B cell (primary cell): ENCODE results near the gene MZT2A. TPM values are rescaled to one million over a fixed set of nuclear protein-coding genes. Genes with fewer than 3 reads are reported as not detected.
A peak's percentile ranks its signal among the peaks of the same experiment; 100 is the strongest.
"Not testable (repeated sequence)": the region's sequence is repeated elsewhere in the genome, so short reads cannot be mapped to it uniquely, and the experiment has no call there.

ENCODE experiments used
- ATAC-seq: fragments of 200-7000 bp; cut with Tn5 transposase; one replicate; pipeline ENCODE4 v1.10.0; 2021; ENCODE audit warnings: low read depth, mild to moderate bottlenecking, moderate number of reproducible peaks, moderate library complexity
- CTCF ChIA-PET: fragments of 350-600 bp; sonication (Branson Sonifier 250); formaldehyde crosslinking; loops from one replicate; lab custom pipeline; 2021; ENCODE audit warnings: antibody characterized with exemption, inconsistent platforms; lab: Charles Lee
- POLR2A ChIA-PET: fragments of 350-600 bp; sonication (Branson Sonifier 250); formaldehyde crosslinking; loops from one replicate; lab custom pipeline; 2021; ENCODE audit warnings: antibody characterized with exemption; lab: Charles Lee
- DNase-seq: peaks from one replicate; pipeline ENCODE4 v3.0.0; 2013
- H2AFZ ChIP-seq: 2 replicates; pipeline ENCODE4 v1.6.1; 2012; ENCODE audit warnings: mild to moderate bottlenecking, low read depth, low read length; ENCODE audit not compliant: insufficient read depth, poor library complexity, severe bottlenecking
- H3K27ac ChIP-seq, 2 donors: 1 replicate in 1 of 2; 2 replicates in 1 of 2; pipeline ENCODE4 v1.5.1; 2012 to 2013; ENCODE audit warnings: low read length in 2 of 2, mild to moderate bottlenecking in 2 of 2, moderate library complexity in 1 of 2
- H3K27me3 ChIP-seq, 4 experiments: fragments of 200-600 bp in 1 of 4; sonication (generic) in 1 of 4; replicated peaks in 1 of 4; 1 replicate in 2 of 4; 2 replicates in 2 of 4; pipeline versions ENCODE4 v1.6.1 to v1.7.0; 2013 to 2016; ENCODE audit warnings: low read length in 3 of 4, mild to moderate bottlenecking in 2 of 4, mixed read lengths in 1 of 4, moderate library complexity in 1 of 4; ENCODE audit not compliant: insufficient read depth in 4 of 4, control insufficient read depth in 3 of 4; ENCODE audit errors: control extremely low read depth in 1 of 4
- H3K36me3 ChIP-seq, 2 experiments: replicated peaks in 1 of 2; 1 replicate in 1 of 2; 2 replicates in 1 of 2; pipeline versions ENCODE4 v1.6.1 to v1.7.1; 2013; ENCODE audit warnings: low read length in 1 of 2; ENCODE audit not compliant: insufficient read depth in 2 of 2, control insufficient read depth in 1 of 2; ENCODE audit errors: control extremely low read depth in 1 of 2, extremely low read depth in 1 of 2
- H3K4me1 ChIP-seq, 2 donors: fragments of 200-600 bp in 1 of 2; sonication (generic) in 1 of 2; 1 replicate in 1 of 2; 2 replicates in 1 of 2; pipeline versions ENCODE4 v1.5.1 to v1.6.1; 2013 to 2017; ENCODE audit warnings: low read length in 2 of 2; ENCODE audit not compliant: control insufficient read depth in 2 of 2, insufficient read depth in 2 of 2
- H3K4me2 ChIP-seq: replicated peaks from 2 replicates; pipeline ENCODE3; 2012; ENCODE audit warnings: mild to moderate bottlenecking, low read depth, low read length; ENCODE audit not compliant: poor library complexity, severe bottlenecking
- H3K4me3 ChIP-seq, 5 experiments: fragments of 200-600 bp in 1 of 5; sonication (generic) in 1 of 5; 1 replicate in 3 of 5; 2 replicates in 2 of 5; pipeline versions ENCODE4 v1.5.1 to v1.7.0; 2011 to 2016; ENCODE audit warnings: low read length in 4 of 5, mild to moderate bottlenecking in 4 of 5, low read depth in 2 of 5, control low read depth in 1 of 5, moderate library complexity in 1 of 5; ENCODE audit not compliant: insufficient read depth in 1 of 5; ENCODE audit errors: control extremely low read depth in 1 of 5, extremely low read depth in 1 of 5
- H3K79me2 ChIP-seq: fragments of 200-600 bp; sonication (generic); one replicate; pipeline ENCODE4 v1.6.0; 2016; ENCODE audit warnings: low read length; ENCODE audit not compliant: control insufficient read depth, insufficient read depth
- H3K9ac ChIP-seq: fragments of 200-600 bp; sonication (generic); 2 replicates; pipeline ENCODE4 v1.6.1; 2017; ENCODE audit warnings: mild to moderate bottlenecking, low read length, moderate library complexity
- H3K9me3 ChIP-seq, 3 donors: one replicate each; pipeline versions ENCODE4 v1.6.1 to v1.7.1; 2013; ENCODE audit warnings: low read length in 2 of 3; ENCODE audit not compliant: control insufficient read depth in 2 of 3, insufficient read depth in 1 of 3; ENCODE audit errors: control extremely low read depth in 1 of 3
- H4K20me1 ChIP-seq: 2 replicates; pipeline ENCODE4 v1.6.0; 2012; ENCODE audit warnings: mild to moderate bottlenecking, low read length; ENCODE audit not compliant: insufficient read depth, control insufficient read depth, poor library complexity, severe bottlenecking
- H3K27ac Mint-ChIP-seq: one replicate; pipeline ENCODE4 v1.8.0; 2021; ENCODE audit warnings: mixed read lengths
- H3K27me3 Mint-ChIP-seq: one replicate; pipeline ENCODE4 v1.8.0; 2021; ENCODE audit warnings: mixed read lengths
- H3K4me1 Mint-ChIP-seq: one replicate; pipeline ENCODE4 v1.8.0; 2021; ENCODE audit warnings: mixed read lengths
- H3K4me3 Mint-ChIP-seq: one replicate; pipeline ENCODE4 v1.8.0; 2021; ENCODE audit warnings: mixed read lengths
- H3K9me3 Mint-ChIP-seq: one replicate; pipeline ENCODE4 v1.8.0; 2022; ENCODE audit warnings: mixed read lengths; ENCODE audit not compliant: insufficient read depth
- WGBS: methylation state at CpG from one replicate; pipeline ENCODE4 v1.1.5; 2013; ENCODE audit warnings: missing lambda C conversion rate; ENCODE audit not compliant: insufficient coverage; 5-methylcytosine and 5-hydroxymethylcytosine counted together
- intact Hi-C: fragments of 100-400 bp; cut with micrococcal nuclease; formaldehyde crosslinking; loops from one replicate; pipeline ENCODE4 v1.10.0; 2022
- polyA minus RNA-seq: library from RNA; depleted of rRNA, polyadenylated mRNA; stranded (reverse); fragments of >200 nt; gene quantifications from 2 replicates; pipeline ENCODE4 v1.2.3, GENCODE V29; 2012
- polyA plus RNA-seq: library from polyadenylated mRNA; depleted of rRNA; stranded (reverse); fragments of >200 nt; gene quantifications from 2 replicates; pipeline ENCODE4 v1.2.3, GENCODE V29; 2012
- total RNA-seq, 2 donors: library from RNA; stranded (reverse); fragments of 120-200 nt in 1 of 2; gene quantifications; 1 replicate in 1 of 2; 2 replicates in 1 of 2; pipeline versions ENCODE4 v1.2.3 to v1.2.4, GENCODE V29; 2013 to 2022

Gene MZT2A
- total RNA-seq, result 72.6 and 76.1 TPM in 2 replicates
- total RNA-seq (2013), result 59.9 TPM
- 53.3 and 58.7 TPM in 2 replicates for polyA plus RNA-seq
- 47.6 and 70.4 TPM in 2 replicates for polyA minus RNA-seq

- not testable (repeated sequence) for DNase-seq, H3K27me3 ChIP-seq, H3K9me3 ChIP-seq, H3K27me3 Mint-ChIP-seq, H3K36me3 ChIP-seq, H3K9me3 Mint-ChIP-seq
- peaks cover 16% of the 10 kb centered on the region for H4K20me1 ChIP-seq
- Mint-ChIP-seq H3K4me1 (peaks cover 29% of the 10 kb centered on the region), H3K27ac (peak within 1 kb of the TSS; percentile 97), H3K4me3 (peak within 1 kb of the TSS; percentile 94)
- ChIA-PET CTCF (interaction anchor here (1.2 to 4.5 kb wide), 4 partner anchors 79 to 695 kb away, joined by 3 to 28 read pairs (median 4); no protein-coding TSS in a partner anchor), POLR2A (interaction anchor here (0.6 to 1.0 kb wide), 3 partner anchors 190 to 398 kb away, joined by 3 to 12 read pairs (median 9); partner anchors contain the start of gene FAM168B)
- peaks cover 70% of the 10 kb centered on the region for H3K79me2 ChIP-seq
- intact Hi-C loops, result loop anchor here (2.0 to 10.0 kb wide), 5 partner anchors 387 to 1311 kb away; partner anchors contain the start of genes FAM168B, IMP4, PLEKHB2 and SMPD4
- peak within 1 kb of the TSS; percentile 25 to 98 (median 84) for H3K4me3 ChIP-seq
- H3K27ac ChIP-seq, result peak within 1 kb of the TSS; percentile 80 to 94
- H2AFZ ChIP-seq, result peak within 1 kb of the TSS; percentile 94
- WGBS, result under 1% methylated on average over 53 of the region's 53 CpGs
- peak within 1 kb of the TSS; percentile 98 for H3K9ac ChIP-seq
- peaks cover 24 to 29% of the 10 kb centered on the region in 2 donors for H3K4me1 ChIP-seq
- peak; percentile 3 for ATAC-seq
- H3K4me2 ChIP-seq, result peak within 1 kb of the TSS; percentile 96
Measured at GRCh38 chr2:131492015-131492417, at the start of gene MZT2A. Gene MZT2A (minus strand): TSS chr2:131492397. CDS start chr2:131492376, 21 bp downstream.

DNA sequence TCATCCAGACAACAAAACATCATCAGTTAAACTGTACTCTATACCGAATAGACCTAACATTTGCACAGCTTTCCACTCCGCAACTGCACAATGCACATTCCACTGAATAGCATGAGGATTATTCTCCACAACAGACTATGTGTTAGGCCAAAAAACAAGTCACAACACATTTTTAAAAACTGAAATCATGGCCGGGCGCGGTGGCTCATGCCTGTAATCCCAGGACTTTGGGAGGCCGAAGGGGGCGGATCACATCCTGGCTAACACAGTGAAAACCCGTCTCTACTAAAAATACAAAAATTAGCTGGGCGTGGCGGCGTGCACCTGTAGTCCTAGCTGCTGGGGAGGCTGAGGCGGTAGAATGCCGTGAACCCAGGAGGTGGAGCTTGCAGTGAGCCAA is 46.7 kb upstream of the MZT2A start:
- H3K4me1 Mint-ChIP-seq, H4K20me1 ChIP-seq, H3K36me3 ChIP-seq, H2AFZ ChIP-seq, intact Hi-C loops, H3K27ac Mint-ChIP-seq, H3K4me3 Mint-ChIP-seq, H3K4me3 ChIP-seq, H3K79me2 ChIP-seq, POLR2A ChIA-PET, H3K27me3 ChIP-seq, H3K9me3 Mint-ChIP-seq, H3K9me3 ChIP-seq, ATAC-seq, H3K4me2 ChIP-seq, CTCF ChIA-PET, H3K27me3 Mint-ChIP-seq, H3K4me1 ChIP-seq, H3K9ac ChIP-seq, DNase-seq, H3K27ac ChIP-seq: not testable (repeated sequence)
- WGBS, result 95% methylated on average over 12 of the region's 13 CpGs

DNA sequence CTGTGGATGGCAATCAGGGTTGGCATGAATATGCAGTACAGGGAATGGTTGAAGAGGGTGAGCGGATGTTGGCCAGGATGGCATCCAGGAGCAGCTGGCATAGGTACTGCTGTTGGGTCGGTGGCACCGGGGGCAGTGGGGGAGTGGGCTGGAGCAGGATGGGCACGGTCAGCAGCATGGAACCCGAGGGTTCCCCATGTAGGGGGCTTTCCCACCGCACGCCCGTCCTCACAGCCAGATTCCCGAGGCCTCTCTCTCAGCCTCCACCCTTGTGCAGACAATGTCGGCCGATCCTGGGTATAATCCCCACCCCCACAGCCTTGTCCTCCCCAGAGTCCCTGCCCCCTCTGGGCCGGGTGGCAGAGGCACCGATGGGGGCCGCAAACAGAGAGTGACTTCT is 44.6 kb upstream of the MZT2A start:
- H3K4me3 Mint-ChIP-seq, H3K27ac Mint-ChIP-seq, H3K9me3 Mint-ChIP-seq, H3K27me3 Mint-ChIP-seq, H3K36me3 ChIP-seq, H3K4me3 ChIP-seq, DNase-seq, H3K9me3 ChIP-seq, H2AFZ ChIP-seq, H3K4me1 ChIP-seq, H3K9ac ChIP-seq, H4K20me1 ChIP-seq, H3K4me2 ChIP-seq, H3K4me1 Mint-ChIP-seq, H3K27me3 ChIP-seq, H3K27ac ChIP-seq, ATAC-seq, intact Hi-C loops, POLR2A ChIA-PET, H3K79me2 ChIP-seq, CTCF ChIA-PET: not testable (repeated sequence)
- WGBS, result 91% methylated on average over 14 of the region's 14 CpGs
